HG02970 (cell line): ENCODE measurements around the gene DPT.

Experiments used
- ATAC-seq: cut with Tn5 transposase; IDR thresholded peaks from one replicate; pipeline ENCODE4 v1.9.1; 2021; ENCODE audit warnings: mild to moderate bottlenecking, moderate library complexity, moderate number of reproducible peaks; ENCODE audit not compliant: unreplicated experiment, low FRiP score

The DPT gene

DNA sequence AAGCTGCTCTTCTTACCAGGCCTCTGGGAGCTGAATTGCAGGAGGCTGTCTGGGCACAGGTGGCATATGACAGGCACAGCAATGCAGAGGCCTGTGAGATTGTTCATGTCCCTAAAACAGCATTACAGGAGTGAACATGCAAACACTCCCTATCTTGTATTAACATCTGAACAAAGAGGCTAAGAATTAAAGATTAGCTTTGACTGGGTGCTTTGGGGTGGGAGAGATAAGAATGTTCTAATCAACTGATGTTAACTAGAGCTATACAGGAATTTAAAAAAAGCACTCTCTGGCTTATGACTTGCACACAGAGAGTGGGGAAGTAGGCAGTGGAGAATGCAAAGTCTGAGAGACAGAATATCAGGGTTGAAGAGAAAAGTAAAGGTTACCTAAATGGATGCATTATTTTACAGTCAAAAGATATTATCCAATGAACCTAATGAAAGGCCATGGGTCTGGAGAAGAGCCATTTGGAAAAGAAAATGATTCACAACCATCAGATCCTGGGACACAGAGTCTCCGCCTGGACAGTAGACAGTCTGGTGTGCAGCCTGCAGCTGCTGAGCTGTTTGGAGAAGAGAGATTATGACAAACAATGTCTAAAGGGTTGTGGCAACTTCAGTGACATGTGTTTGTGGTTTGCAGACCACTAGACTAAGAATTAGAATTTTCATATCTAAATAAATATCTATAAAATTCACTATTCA, 20.2 kb downstream of the DPT start:
- no peak for ATAC-seq

DNA sequence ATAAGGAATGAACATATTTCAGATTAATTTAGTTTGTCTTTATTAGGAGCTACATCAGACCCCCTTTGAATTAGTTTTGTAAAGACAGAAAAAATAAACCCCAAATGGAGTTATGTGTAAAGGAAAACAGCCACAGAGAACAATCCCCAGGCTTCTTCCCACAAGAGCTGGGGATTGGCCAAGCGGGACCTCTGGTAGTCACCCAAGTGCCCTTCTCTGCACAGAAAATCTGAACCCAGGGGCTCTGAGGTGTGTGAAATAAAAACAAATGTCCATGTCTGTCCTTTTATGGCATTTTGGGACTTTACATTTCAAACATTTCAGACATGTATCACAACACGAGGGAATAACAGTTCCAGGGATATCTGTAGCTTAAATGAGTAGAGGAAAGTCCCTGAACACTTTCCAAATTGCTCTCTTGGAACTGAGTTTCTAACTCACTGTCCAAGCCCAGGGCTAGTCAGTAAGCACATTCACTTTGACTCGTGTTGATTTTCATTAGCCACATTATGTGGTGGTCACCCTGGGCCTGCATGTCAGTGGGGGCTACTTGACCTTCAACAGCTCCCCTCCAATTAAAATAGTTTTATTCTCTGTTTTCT, 22.5 kb downstream of the DPT start:
- no peak for ATAC-seq

DNA sequence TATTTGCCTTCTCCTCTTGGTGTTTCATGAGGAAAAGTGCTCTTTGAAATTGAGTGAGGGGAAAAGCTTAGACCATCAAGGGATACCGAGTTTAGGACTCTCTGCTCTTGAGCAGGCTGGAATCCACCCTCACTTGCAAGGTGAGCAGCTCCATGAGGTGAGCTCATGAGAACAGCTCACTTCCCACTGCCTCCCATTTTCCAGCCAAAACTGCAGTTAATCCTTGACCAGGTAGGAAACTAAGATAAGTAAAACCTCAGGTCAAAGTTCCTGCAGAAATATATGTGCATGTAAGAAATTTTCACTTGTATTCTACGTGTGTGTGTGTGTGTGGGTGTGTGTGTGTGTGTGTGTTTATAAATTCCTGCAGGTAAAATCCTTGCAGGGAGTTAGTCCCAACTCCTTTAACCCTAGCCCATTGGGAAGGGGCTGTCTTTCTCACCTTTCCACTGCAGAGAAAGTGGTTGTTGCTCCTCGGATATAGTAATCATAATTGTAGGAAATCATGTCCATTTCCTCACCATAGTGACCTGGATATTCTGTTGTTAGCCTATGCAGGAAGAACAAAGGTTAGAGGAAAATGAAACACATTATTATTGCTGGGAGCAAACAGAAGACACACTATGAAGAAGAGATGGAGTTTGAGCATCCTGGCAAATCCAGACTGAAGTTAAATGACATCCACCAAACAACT, 28.3 kb downstream of the DPT start:
- ATAC-seq: no peak

DNA sequence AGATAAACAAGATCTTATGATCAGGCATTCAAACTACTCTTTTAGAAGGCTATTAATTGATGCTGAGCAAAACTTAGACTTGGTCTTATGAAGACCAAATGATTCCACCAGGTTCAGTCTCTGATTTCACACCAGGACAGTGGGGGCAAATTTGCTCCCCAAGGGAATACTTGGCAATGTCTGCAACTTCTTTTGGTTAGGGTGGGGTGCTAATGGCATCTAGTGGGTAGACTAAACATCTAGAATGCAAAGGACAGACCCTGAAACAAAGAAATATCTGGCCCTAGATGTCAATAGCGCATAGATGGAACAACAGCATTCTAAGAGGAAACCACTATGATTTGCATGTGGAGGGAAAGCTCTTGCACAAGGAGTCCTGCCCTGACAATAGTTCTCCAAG, 30.6 kb downstream of the DPT start:
- no peak for ATAC-seq

DNA sequence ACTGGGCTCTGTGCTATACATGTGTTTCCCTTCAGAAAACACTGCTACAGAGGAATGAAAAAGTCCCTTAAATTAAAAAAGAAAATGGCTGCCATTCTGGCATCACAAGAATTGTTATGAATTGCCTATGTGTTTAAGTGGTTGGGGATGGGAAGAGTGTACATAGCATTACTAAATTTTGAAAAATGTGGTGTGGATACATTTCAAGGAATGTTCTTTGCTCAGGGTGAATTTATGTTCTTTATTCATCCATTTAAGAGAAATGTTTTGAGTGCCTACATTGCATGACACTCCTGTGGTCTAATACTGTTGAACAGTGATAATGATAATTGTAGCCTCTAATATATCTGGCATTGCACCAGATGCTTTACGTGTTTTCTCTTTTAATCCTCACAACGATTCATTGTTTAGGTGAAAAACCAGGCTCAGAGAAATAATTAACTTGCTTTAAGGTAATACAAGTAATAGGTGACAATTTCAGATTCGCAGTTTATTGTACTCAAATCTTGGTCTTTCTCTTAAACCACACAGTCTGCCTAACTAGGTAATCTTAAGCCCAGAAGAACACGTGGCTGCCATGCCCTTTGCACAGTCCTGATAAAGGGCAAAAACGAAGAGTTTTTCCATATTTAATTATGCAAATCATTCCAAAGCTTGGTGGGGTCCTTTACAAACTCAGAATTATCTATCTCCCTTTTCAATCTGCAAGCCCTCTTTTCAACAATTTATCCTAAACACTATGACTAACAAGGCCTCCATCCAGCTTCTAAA, 31.5 kb downstream of the DPT start:
- no peak for ATAC-seq

DNA sequence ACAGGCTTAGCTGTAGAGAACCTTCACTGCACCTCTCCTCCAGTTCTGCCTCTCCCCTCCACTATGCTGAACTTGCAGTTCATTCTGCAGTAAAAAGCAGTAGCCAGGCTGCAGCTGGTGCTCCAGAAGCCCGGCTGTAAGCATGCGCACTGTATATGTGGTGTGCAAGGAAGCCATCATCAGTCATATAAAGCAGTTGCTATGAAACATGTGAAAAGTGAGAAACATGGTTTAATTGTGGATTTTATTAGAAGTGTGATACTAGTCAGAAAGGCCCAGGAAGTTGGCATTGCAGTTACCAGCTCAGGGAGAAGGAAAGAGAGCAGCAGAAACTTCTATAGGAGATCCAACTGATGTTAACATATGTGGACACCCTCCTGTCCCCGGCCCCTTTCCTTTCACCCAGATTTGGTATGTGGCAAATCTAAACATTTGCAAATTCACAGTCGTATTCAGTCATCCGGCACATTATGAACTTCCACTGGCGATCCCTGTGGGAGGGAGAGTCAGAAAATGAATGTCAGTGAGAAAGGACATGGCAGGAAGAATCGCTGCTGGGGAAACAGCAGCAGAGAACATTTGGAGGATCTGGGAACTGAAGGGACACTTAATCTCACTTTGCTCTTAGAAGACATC, 32.8 kb downstream of the DPT start:
- no peak for ATAC-seq

DNA sequence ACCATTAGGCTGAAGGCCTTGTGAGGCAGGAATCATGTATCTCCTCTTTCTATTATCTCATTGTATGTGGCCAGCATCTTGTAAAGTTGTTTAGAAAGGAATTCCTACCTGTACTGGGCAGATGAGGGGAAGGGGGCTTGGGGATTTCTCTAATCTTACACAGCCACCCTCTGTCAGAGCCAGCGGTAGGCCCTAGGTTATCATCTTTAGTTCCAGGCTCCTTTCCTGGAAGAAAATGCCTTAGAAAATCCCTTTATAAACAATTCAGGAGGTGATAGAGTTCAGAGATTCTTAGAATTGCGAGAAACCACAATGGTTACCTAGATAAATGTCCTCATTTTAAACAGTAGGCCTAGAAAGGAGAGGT, 35.2 kb downstream of the DPT start:
- no peak for ATAC-seq

DNA sequence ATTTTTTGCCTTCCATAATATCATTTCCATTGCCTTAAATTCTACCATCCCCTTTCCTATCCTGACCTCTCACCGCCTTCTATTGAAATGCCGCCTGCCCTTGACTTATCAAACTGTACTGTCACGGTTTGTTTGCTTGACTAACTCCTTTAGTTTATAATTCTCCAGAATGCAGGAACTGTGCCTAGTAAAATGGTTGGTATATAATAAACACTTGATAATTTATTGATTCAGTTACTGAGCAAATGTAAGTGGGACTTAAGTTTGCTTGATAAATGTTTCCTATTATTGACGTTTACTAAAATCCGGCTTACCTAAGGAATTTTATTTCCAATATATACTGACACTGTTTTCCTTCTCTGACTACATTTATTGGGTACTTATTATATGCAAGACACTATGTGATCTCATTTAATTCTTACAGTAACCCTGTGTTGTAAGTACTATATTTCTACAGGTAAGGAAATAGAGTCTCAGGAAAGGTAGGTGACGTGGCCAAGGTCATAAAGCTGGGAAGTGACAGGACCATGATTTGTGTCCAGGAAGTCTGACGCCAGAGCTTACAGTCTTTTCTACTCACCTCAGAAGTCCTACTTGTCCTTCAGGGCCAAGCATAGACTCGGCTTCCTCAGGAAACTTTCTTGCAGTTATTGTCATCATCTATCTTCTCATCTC, 35.7 kb downstream of the DPT start:
- ATAC-seq: no peak

DNA sequence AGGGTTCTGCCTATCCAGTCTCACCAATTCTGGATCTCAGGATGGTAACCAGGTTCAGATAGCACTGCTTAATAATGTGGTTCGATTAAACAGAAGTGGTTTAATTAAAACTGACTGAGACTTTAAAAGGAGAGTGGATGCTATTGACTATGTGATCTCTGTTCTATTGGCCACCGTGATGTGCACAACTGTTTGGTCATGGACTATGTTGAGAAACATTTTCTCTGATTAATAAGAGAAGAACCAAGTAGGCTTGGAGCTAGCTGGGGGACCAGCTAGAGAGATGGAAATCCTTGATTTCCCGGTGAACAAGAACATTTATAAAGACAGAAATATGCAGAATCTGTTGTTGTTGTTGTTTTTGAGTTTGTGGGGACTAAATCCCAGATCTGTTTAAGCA, 36.5 kb downstream of the DPT start:
- no peak for ATAC-seq

DNA sequence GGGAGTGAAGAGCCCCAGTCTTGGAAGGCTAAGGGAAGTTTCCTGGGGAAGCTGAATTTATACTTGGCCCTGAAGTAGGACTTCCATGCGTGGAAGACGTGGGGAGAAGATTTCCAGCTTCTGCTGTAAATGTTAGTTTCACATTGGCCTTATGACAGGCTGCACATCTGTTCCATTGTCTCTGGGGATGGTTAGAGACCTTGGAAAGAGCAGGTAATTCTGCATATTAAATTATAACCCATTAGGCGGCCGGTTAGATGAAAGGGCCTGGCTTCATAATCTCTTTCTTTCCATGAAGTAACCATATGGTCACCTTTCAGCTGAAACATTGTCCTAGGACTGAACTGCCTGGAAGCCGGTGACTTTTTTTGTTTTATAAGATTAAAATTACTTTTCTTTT, 37.5 kb downstream of the DPT start:
- ATAC-seq: no peak

DNA sequence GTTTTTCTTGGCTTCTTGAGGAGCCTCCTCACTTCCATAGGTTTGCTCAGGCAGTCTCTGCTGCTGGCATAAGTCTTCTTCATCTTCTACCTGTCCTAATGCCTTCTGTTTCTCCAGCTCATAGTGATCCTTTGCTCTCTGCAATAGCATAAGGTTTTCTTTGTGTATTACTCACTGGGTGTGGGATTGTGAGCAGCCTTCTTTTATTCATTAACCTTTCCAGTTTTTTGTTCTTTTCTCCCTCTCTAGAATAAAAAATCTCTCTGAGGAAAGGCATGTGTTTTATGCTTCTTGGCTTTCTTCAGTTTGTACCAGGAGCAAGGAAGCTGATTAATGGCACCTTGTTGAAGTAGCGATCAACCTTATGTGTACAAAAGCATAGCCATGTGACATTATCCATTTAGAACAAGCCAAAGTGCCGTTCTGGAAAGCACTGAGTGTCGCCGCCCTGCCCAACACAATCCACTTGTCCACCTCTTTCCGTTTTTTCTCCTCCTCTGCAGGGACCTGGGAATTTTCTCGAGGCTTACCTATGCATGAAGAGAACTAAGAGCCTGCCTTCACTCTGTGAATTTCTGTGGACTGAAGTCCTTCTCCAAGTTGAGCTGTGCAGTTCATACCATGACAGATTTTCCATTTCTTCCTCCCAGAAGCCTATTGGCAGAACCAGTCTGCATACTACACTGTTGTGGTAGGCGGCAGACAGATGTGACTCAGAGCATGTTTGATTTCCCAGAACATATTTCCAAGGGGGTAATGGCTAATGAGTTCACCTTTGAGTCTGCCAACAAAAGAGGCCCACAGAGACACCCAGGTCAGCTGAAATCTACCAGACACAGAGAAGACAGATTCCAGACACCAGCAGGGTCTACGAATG, 39.0 kb downstream of the DPT start:
- no peak for ATAC-seq

DNA sequence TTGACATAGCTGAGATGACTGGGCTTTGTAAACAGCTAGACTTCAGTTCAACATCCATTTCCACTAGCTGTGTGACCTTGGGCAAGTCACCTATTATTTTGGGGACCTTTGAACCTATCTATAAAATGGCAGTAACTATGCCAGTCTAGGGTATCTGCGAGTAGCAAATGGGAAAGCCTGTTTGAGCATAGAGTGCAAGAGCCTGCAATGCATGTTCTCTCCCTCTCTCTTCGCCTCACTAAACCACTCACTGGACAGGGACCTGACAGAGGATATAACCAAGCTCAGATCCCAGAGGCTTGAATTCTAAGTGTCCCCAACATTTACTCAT, 39.7 kb downstream of the DPT start:
- ATAC-seq: no peak

DNA sequence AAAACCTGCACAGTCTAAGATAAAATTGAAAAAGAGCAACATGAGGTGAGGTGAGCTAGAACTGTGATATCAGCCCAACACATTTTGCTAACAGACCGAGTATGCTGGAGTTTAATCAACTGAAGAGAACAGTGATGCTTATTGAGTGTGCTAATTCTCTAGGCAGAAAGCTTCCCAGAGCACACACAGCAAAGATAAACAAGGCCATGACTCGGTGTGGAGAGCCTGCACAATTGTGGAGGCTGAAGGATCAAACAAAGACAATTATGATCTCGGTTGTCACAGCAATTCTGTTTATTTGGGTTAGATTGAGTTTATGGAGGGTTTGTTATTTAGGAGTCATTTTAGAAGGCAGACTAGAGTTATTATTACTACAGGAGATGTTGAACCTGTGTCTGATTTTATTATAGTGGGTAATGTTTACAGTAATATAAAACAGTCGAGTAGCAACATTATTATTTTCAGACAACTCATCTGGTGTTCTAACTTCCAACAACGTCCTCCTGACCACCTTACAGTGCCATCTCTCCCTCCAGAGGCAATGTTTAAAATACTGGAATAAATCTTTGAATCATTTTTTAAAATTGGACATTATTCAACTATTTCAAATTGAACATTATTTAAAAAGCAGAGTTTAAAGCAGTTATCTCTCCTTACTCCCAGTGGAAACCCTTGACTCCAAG, 40.2 kb downstream of the DPT start:
- ATAC-seq: no peak

DNA sequence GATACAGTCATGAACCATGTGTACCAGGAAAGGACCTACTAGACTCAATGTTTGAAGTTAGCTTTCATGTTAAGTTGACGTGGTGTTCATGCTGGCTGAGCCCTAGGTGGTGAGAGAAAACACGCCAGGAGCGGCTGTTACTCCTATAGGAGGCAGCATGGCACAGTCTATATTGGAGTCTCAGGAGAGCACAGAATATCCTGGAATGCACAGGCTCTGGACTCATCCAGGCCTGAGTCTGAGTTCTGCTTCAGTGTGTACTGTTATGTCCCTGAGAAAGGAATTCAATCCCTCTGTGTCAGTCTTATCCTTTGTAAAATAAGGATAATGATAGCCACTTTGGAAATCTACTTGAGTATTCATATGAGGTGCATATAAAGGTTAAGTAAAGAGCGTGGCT, 41.2 kb downstream of the DPT start:
- no peak for ATAC-seq

DNA sequence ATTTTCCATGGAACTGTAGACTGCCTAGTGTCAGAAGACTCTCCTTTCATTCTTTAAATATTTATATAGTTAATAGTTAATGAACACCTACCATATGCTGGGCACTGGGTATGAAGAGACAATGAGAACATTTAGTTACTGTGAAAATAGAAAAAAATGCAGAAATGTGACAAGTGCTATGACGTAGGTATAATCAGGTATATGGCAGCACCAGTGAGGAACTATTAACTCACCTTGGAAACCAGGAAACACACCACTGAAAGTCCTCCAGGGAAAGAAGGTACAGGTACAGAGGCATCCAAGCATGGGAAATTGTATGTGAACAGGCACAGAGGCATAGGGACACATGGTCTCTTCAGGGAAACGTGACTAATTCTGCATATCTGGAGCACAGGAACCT, 42.3 kb downstream of the DPT start:
- no peak for ATAC-seq

DNA sequence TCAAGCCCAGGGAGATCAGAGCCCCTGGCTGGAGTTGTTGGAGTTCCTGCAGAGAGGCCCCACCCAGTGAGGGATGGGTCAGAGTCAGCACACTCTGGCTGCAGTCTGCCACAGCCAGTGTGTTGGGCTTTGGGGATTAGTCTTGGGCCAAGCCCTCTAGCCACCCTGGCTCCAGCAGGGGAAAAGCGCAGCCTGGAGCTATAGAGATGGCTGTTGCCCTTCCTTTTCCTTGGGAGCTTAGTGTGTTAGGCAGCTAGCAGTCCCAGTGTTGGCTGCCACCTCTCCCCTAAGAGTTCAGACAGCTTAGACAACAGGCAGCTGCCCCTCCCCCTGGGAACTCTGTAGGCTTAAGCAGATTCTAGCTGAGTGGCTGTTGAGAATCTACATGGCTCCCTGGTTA, 45.1 kb downstream of the DPT start:
- no peak for ATAC-seq

DNA sequence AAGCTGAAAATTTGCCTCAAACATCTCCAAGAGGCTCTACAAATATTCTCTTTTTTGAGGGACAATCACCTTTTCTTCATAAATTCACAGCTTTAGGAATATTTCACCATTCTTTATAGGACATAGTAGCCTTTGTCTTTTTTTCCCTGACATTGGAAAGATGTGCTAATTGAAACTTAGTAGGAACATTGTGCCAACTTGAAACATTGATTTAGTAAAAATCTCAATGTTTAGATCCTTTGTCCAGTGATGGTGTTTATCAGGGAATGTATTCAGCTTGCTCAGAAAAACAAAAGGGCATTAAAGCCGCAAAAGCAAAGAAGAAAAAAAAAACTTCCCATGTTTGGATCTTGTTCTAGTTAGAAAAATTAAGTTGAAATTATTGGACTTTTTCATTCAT, 52.1 kb downstream of the DPT start:
- ATAC-seq: no peak

DNA sequence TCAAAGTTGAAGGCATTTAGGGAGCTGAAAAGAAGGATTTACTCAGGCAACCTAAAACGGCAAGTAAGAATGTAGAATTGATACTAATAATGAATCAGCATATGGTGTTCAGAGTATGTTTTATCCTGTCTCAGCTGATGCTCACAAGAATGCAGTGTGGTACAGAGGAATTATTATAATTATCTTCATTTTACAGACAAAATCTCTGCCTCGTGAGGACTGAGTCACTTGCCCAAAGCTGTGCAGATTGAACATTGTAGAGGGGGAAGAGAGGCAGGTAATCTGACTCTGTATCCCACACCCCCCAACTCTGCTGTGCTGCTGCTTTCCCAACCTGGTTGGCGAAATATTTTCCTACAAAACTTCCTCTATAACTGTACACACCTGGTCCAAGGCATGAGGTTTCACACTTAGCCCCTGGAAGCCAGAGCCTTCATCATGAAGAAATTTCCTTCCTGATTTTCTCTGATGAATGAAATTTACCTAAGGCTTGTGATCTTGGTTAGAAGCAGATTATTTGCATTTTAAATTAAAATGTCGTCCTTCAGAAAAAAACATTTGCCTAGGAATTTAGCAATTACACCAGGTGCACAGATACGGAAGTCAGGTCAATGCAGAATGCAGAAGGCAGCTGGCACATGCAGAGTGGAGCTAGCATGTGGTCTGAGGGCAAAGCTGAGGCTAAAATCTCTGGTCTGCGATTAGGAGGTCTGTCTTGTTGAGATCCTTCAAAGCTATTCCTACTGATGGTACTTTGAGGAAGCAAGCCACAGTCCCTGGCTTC, 52.8 kb downstream of the DPT start:
- no peak for ATAC-seq
